Measurements from ENCODE around the gene RAB40C.

RAB40C gene

DNA sequence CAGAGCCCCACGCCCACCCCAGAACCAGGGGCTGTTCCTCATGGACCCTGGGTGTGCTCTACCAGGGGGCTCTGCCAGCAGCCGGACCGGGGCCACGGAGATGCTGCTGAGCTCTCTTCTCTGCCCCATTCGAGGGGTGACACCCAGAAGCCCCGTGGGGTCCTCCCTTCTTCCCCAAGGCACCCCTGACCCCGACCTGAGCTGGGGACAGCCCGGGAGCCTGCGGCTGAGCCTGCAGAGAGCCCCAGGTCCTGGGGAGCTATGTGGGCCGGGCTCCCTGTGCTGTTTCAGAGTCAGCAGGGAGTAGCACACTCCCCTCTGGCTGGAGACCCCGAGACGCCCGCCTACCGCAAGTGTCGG is 30.9 kb upstream of the RAB40C start:
- Histone ChIP-seq H2BK120ac (ENCODE audit: insufficient read depth, low read length, poor library complexity) (no peak overlapping the region), H3K27ac (ENCODE audit: low read depth, low read length) (no peak overlapping the region), H3K79me1 (ENCODE audit: low read length) (no peaks in the 10 kb centered on the region), H3K4me2 (ENCODE audit: low read length) (no peak overlapping the region), H4K12ac (ENCODE audit: low read depth, low read length) (no peak overlapping the region), H3K4me1 (ENCODE audit: control insufficient read depth in 1 of 2, insufficient read depth in 2 of 2, low read length in 2 of 2) (no peaks in the 10 kb centered on the region), H3K9ac (ENCODE audit: low read length) (no peak overlapping the region), H3K4ac (ENCODE audit: low read depth, low read length) (no peak overlapping the region), H4K8ac (ENCODE audit: low read depth, low read length) (no peak overlapping the region), H3K36me3 (ENCODE audit: control insufficient read depth in 1 of 2, insufficient read depth in 2 of 2, low read length in 2 of 2) (peaks cover 3 to 4% of the 10 kb centered on the region in 2 experiments), H3K14ac (ENCODE audit: low read length) (no peak overlapping the region), H3K18ac (ENCODE audit: low read length) (no peak overlapping the region), H2BK12ac (ENCODE audit: low read length) (no peak overlapping the region), H2AFZ (ENCODE audit: insufficient read depth, low read length, poor library complexity) (no peak overlapping the region), H3K4me3 (ENCODE audit: low read depth, low read length) (no peak overlapping the region), H3K23ac (ENCODE audit: low read length) (no peak overlapping the region), H3K27me3 (ENCODE audit: insufficient read depth, low read length) (peaks cover 36% of the 10 kb centered on the region), H4K91ac (ENCODE audit: low read depth, low read length) (no peak overlapping the region), H3K79me2 (ENCODE audit: control insufficient read depth, insufficient read depth, low read length, poor library complexity) (no peaks in the 10 kb centered on the region), H2AK5ac (ENCODE audit: low read length) (no peak overlapping the region), H3K9me3 (ENCODE audit: insufficient read depth, low read depth, low read length) (peaks cover 5% of the 10 kb centered on the region), H2BK5ac (ENCODE audit: low read depth, low read length, poor library complexity) (no peak overlapping the region)
- WGBS (ENCODE audit: extremely low coverage, insufficient coverage, insufficient read length), result no CpG with 5 or more reads among the region's 15 CpGs
- DNase-seq, result no peak

DNA sequence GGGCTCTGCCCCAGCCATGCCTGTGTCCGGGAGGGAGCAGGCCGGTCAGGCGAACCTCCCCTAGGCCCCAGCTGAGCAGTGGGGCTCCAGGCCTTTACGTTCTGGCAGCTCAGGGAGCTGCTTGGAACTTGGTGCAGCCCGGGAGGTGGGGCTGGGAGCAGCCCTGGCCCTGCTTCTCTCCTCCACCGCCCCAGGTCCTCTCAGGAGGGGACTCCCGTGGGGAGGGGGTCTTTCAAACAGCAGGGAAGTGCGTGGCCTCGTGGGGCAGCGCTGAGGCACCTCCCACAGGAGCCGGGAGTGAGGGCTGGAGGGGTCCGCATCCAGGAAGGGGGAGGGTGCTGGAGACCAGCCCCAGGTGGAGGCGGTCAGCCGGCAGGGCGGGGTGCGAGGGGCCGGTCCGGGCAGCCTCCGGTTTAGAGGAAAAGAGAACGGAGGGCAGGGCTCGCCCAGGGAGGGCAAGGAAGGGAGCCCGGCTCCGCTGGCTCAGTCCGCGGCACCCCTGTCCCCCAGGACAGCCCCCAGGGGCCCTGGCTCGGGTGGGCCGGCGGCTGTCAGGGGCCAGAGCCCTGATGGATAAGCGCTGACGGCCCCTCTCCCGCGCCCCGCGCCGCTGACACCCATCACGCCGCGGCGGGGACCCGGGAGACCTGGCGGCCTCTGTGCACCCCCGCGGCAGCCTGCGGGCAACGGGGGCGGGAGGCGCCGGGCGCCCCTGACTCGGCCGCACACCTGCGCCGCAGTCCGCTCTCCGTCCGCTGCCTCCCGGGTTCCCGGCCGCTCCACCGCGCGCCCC is 30.3 kb upstream of the RAB40C start:
- no peak overlapping the region for H3K14ac ChIP-seq (ENCODE audit: low read length)
- peaks cover 5% of the 10 kb centered on the region for H3K9me3 ChIP-seq (ENCODE audit: insufficient read depth, low read depth, low read length)
- no peaks in the 10 kb centered on the region for H3K79me2 ChIP-seq (ENCODE audit: control insufficient read depth, insufficient read depth, low read length, poor library complexity)
- no peaks in the 10 kb centered on the region for H3K4me1 ChIP-seq (ENCODE audit: control insufficient read depth in 1 of 2, insufficient read depth in 2 of 2, low read length in 2 of 2)
- H2BK12ac ChIP-seq (ENCODE audit: low read length), result no peak overlapping the region
- H2AFZ ChIP-seq (ENCODE audit: insufficient read depth, low read length, poor library complexity), result no peak overlapping the region
- H3K9ac ChIP-seq (ENCODE audit: low read length), result no peak overlapping the region
- H3K79me1 ChIP-seq (ENCODE audit: low read length), result no peaks in the 10 kb centered on the region
- H4K91ac ChIP-seq (ENCODE audit: low read depth, low read length), result no peak overlapping the region
- H3K27ac ChIP-seq (ENCODE audit: low read depth, low read length), result no peak overlapping the region
- peaks cover 0 to 2% of the 10 kb centered on the region in 2 experiments for H3K36me3 ChIP-seq (ENCODE audit: control insufficient read depth in 1 of 2, insufficient read depth in 2 of 2, low read length in 2 of 2)
- no peak overlapping the region for H3K4ac ChIP-seq (ENCODE audit: low read depth, low read length)
- H3K18ac ChIP-seq (ENCODE audit: low read length), result no peak overlapping the region
- no peak overlapping the region for H2AK5ac ChIP-seq (ENCODE audit: low read length)
- H2BK5ac ChIP-seq (ENCODE audit: low read depth, low read length, poor library complexity), result no peak overlapping the region
- no CpG with 5 or more reads among the region's 62 CpGs for WGBS (ENCODE audit: extremely low coverage, insufficient coverage, insufficient read length)
- no peak overlapping the region for H4K12ac ChIP-seq (ENCODE audit: low read depth, low read length)
- no peak overlapping the region for H3K23ac ChIP-seq (ENCODE audit: low read length)
- no peak overlapping the region for H2BK120ac ChIP-seq (ENCODE audit: insufficient read depth, low read length, poor library complexity)
- peak overlapping the region; percentile 28 for H3K4me2 ChIP-seq (ENCODE audit: low read length)
- H3K27me3 ChIP-seq (ENCODE audit: insufficient read depth, low read length), result peaks cover 36% of the 10 kb centered on the region
- DNase-seq, result no peak
- H3K4me3 ChIP-seq (ENCODE audit: low read depth, low read length), result no peak overlapping the region
- no peak overlapping the region for H4K8ac ChIP-seq (ENCODE audit: low read depth, low read length)

DNA sequence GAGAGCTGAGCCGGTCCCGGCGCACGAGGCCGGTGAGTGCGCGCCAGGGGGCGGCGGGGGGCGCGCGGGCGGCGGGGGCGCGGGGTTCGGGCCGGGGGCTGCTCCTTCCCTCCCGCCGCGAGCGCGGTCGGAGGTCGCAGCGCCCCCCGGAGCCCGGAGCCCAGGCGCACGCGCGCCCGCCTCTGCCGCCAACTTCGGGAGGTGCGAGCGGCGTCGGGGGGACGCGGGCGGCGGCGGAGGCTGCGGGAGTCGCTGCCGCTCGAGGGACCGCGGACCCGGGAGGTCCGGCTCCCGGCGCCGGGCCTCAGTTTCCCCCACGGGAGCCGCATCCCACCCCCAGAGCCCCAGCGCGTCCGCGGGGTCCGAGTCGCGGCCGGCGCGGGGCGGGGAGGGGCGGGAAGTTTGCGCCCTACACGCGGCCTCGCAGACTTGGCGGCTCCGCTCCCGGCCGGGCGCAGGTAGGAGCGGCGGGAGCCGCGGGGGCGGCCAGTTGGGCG is 29.6 kb upstream of the RAB40C start, which contains the start of gene PRR35:
Gene PRR35 (plus strand): TSS at position 191 of the 497 bp plus-strand sequence. CDS start 2,901 bp downstream, outside the sequence.
- Histone ChIP-seq H3K79me2 (ENCODE audit: control insufficient read depth, insufficient read depth, low read length, poor library complexity) (no peaks in the 10 kb centered on the region), H3K4me2 (ENCODE audit: low read length) (peak within 1 kb of the TSS; percentile 44), H3K36me3 (ENCODE audit: control insufficient read depth in 1 of 2, insufficient read depth in 2 of 2, low read length in 2 of 2) (no peaks in the 10 kb centered on the region), H2AFZ (ENCODE audit: insufficient read depth, low read length, poor library complexity) (no peak within 1 kb of the TSS), H4K91ac (ENCODE audit: low read depth, low read length) (no peak within 1 kb of the TSS), H4K8ac (ENCODE audit: low read depth, low read length) (no peak within 1 kb of the TSS), H3K4ac (ENCODE audit: low read depth, low read length) (no peak within 1 kb of the TSS), H3K27ac (ENCODE audit: low read depth, low read length) (no peak within 1 kb of the TSS), H3K23ac (ENCODE audit: low read length) (no peak within 1 kb of the TSS), H3K4me3 (ENCODE audit: low read depth, low read length) (no peak within 1 kb of the TSS), H3K27me3 (ENCODE audit: insufficient read depth, low read length) (peaks cover 36% of the 10 kb centered on the region), H4K12ac (ENCODE audit: low read depth, low read length) (no peak within 1 kb of the TSS), H2BK12ac (ENCODE audit: low read length) (no peak within 1 kb of the TSS), H3K9ac (ENCODE audit: low read length) (no peak within 1 kb of the TSS), H3K18ac (ENCODE audit: low read length) (no peak within 1 kb of the TSS), H3K79me1 (ENCODE audit: low read length) (no peaks in the 10 kb centered on the region), H3K9me3 (ENCODE audit: insufficient read depth, low read depth, low read length) (peaks cover 5% of the 10 kb centered on the region), H2BK120ac (ENCODE audit: insufficient read depth, low read length, poor library complexity) (no peak within 1 kb of the TSS), H2BK5ac (ENCODE audit: low read depth, low read length, poor library complexity) (no peak within 1 kb of the TSS), H3K4me1 (ENCODE audit: control insufficient read depth in 1 of 2, insufficient read depth in 2 of 2, low read length in 2 of 2) (peaks cover 5% of the 10 kb centered on the region in 2 experiments), H2AK5ac (ENCODE audit: low read length) (no peak within 1 kb of the TSS), H3K14ac (ENCODE audit: low read length) (no peak within 1 kb of the TSS)
- WGBS (ENCODE audit: extremely low coverage, insufficient coverage, insufficient read length), result no CpG with 5 or more reads among the region's 84 CpGs
- no peak for DNase-seq

DNA sequence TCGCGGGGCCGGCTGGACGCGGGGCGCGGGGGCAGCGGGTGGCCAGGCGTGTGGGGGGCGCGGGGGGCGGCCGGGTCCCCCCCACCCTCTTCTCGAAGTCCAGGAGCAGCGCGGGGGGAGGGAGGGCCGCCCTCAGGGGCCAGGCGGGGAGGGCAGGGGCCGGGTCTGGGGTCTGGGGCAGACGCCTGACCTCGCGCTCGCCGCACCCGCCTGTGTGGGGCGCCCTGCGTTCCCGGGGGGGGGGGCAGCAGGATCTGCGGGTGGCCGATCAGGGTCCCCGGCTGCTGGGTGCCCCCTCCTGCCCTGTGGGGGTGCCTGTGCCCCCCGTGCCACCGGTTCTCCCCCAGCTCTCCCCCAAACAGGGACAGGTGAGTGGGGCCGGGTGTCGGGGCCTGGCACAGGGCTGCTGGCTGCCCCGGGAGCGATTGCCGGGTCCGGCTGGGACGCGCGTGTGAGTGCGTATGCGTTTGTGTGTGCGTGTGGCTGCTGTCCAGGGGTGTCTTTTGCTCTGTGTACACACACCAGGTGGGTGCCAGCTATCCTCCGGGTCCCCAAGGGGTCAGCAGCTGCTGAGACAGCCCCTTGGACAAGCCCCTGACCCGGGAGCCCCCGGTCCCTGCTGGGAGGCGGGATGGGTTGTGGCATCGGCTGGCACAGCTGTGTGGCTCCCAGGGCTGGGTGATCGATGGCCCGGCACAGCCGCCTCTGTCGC is 29.0 kb upstream of the RAB40C start:
- Histone ChIP-seq H3K14ac (ENCODE audit: low read length) (no peak overlapping the region), H4K91ac (ENCODE audit: low read depth, low read length) (no peak overlapping the region), H2BK12ac (ENCODE audit: low read length) (no peak overlapping the region), H2AK5ac (ENCODE audit: low read length) (no peak overlapping the region), H3K4me1 (ENCODE audit: control insufficient read depth in 1 of 2, insufficient read depth in 2 of 2, low read length in 2 of 2) (peaks cover 11% of the 10 kb centered on the region in 2 experiments), H2BK120ac (ENCODE audit: insufficient read depth, low read length, poor library complexity) (no peak overlapping the region), H3K79me1 (ENCODE audit: low read length) (no peaks in the 10 kb centered on the region), H3K27me3 (ENCODE audit: insufficient read depth, low read length) (peaks cover 36% of the 10 kb centered on the region), H3K79me2 (ENCODE audit: control insufficient read depth, insufficient read depth, low read length, poor library complexity) (no peaks in the 10 kb centered on the region), H3K4ac (ENCODE audit: low read depth, low read length) (no peak overlapping the region), H2BK5ac (ENCODE audit: low read depth, low read length, poor library complexity) (no peak overlapping the region), H3K4me2 (ENCODE audit: low read length) (no peak overlapping the region), H3K4me3 (ENCODE audit: low read depth, low read length) (no peak overlapping the region), H3K9ac (ENCODE audit: low read length) (no peak overlapping the region), H4K8ac (ENCODE audit: low read depth, low read length) (no peak overlapping the region), H3K23ac (ENCODE audit: low read length) (no peak overlapping the region), H3K27ac (ENCODE audit: low read depth, low read length) (no peak overlapping the region), H3K36me3 (ENCODE audit: control insufficient read depth in 1 of 2, insufficient read depth in 2 of 2, low read length in 2 of 2) (no peaks in the 10 kb centered on the region), H3K18ac (ENCODE audit: low read length) (no peak overlapping the region), H2AFZ (ENCODE audit: insufficient read depth, low read length, poor library complexity) (no peak overlapping the region), H4K12ac (ENCODE audit: low read depth, low read length) (no peak overlapping the region), H3K9me3 (ENCODE audit: insufficient read depth, low read depth, low read length) (peaks cover 6% of the 10 kb centered on the region)
- DNase-seq, result no peak
- WGBS (ENCODE audit: extremely low coverage, insufficient coverage, insufficient read length), result no CpG with 5 or more reads among the region's 54 CpGs
